HFF-Myc (cell line): Measurements from ENCODE around the gene DHX29.
A peak's percentile ranks its signal among the peaks of the same experiment; 100 is the strongest.

Experiments used
- DNase-seq: peaks from one replicate; pipeline ENCODE4 v3.0.0-alpha.2; 2011; ENCODE audit warnings: low read depth; ENCODE audit errors: extremely low read depth
- H3K4me3 ChIP-seq: replicated peaks from 2 replicates; pipeline ENCODE4 v1.5.1; 2011; ENCODE audit warnings: low read depth, mild to moderate bottlenecking, control low read depth, low read length
- CTCF ChIP-seq: IDR thresholded peaks from 2 replicates; pipeline ENCODE4 v1.5.1; 2012; ENCODE audit warnings: mild to moderate bottlenecking, low read depth, low read length, control low read depth; ENCODE audit errors: missing control alignments

Gene DHX29

GRCh38 chr5:55344392-55344992 is 37.0 kb upstream of the DHX29 start:
- H3K4me3 ChIP-seq, result no peak overlapping the region
- peak; percentile 78 for TF ChIP-seq CTCF
- peak; percentile 36 for DNase-seq

GRCh38 chr5:55343609-55344008 is 36.1 kb upstream of the DHX29 start:
- TF ChIP-seq CTCF, result no peak
- no peak overlapping the region for H3K4me3 ChIP-seq
- no peak for DNase-seq

- TF ChIP-seq CTCF, result no peak
- H3K4me3 ChIP-seq, result no peak overlapping the region
- no peak for DNase-seq
Measured at GRCh38 chr5:55343107-55343506, 35.6 kb upstream of the DHX29 start.

GRCh38 chr5:55338810-55339243 is 31.3 kb upstream of the DHX29 start:
- DNase-seq, result no peak
- no peak overlapping the region for H3K4me3 ChIP-seq
- no peak for TF ChIP-seq CTCF

GRCh38 chr5:55338092-55338613 is 30.7 kb upstream of the DHX29 start:
- H3K4me3 ChIP-seq, result no peak overlapping the region
- no peak for DNase-seq
- TF ChIP-seq CTCF, result no peak

- no peak for DNase-seq
- no peak overlapping the region for H3K4me3 ChIP-seq
- no peak for TF ChIP-seq CTCF
Measured at GRCh38 chr5:55333811-55334210, 26.3 kb upstream of the DHX29 start.

- no peak for TF ChIP-seq CTCF
- DNase-seq, result no peak
- no peak overlapping the region for H3K4me3 ChIP-seq
Measured at GRCh38 chr5:55333017-55333416, 25.5 kb upstream of the DHX29 start.
